Measurements from ENCODE around the gene ZBTB40. TPM values are rescaled to one million over a fixed set of nuclear protein-coding genes. Genes with fewer than 3 reads are reported as not detected.

The ZBTB40 gene
- total RNA-seq, 2 donors from 2014 or later: 11.2 to 16.2 TPM

- Histone ChIP-seq H3K9ac (ENCODE audit: low read depth in 2 of 2, low read length in 2 of 2) (no peak overlapping the region), H3K27ac (no peak overlapping the region), H3K9me3 (no peaks in the 10 kb centered on the region), H3K4me3 (no peak overlapping the region), H3K27me3 (peaks cover 10% of the 10 kb centered on the region), H3K36me3 (no peaks in the 10 kb centered on the region), H3K4me1 (no peaks in the 10 kb centered on the region)
- DNase-seq: no peak
- intact Hi-C loops (cut with DNase I): no loop called here
- TF ChIP-seq CTCF (IDR thresholded peaks at IDR 0.05): no peak
These were observed 100.4 kb downstream of the ZBTB40 start for GRCh38 chr1:22552021-22552420.

GRCh38 chr1:22553104-22553880 is 101.6 kb downstream of the ZBTB40 start:
- intact Hi-C loops (cut with DNase I): no loop called here

GRCh38 chr1:22553991-22554522 is 102.4 kb downstream of the ZBTB40 start:
- Histone ChIP-seq H3K36me3 (no peaks in the 10 kb centered on the region), H3K4me1 (no peaks in the 10 kb centered on the region), H3K27me3 (peaks cover 6% of the 10 kb centered on the region), H3K9me3 (no peaks in the 10 kb centered on the region), H3K9ac (ENCODE audit: low read depth in 2 of 2, low read length in 2 of 2) (no peak overlapping the region), H3K4me3 (no peak overlapping the region), H3K27ac (no peak overlapping the region)
- peak; percentile 31 for DNase-seq
- no peak for TF ChIP-seq CTCF (IDR thresholded peaks at IDR 0.05)
- intact Hi-C loops (cut with DNase I): no loop called here

More at GRCh38 chr1:22553104-22553880, 101.6 kb downstream of the ZBTB40 start:
- Histone ChIP-seq H3K36me3 (no peaks in the 10 kb centered on the region), H3K27me3 (peaks cover 10% of the 10 kb centered on the region), H3K9ac (ENCODE audit: low read depth in 2 of 2, low read length in 2 of 2) (no peak overlapping the region), H3K27ac (no peak overlapping the region), H3K4me3 (no peak overlapping the region), H3K4me1 (no peaks in the 10 kb centered on the region), H3K9me3 (no peaks in the 10 kb centered on the region)
- no peak for TF ChIP-seq CTCF (IDR thresholded peaks at IDR 0.05)
- DNase-seq: peak; percentile 50

- no peak overlapping the region for H3K27ac ChIP-seq
- H3K9me3 ChIP-seq: no peaks in the 10 kb centered on the region
- DNase-seq: peak; percentile 24
These were observed 103.7 kb downstream of the ZBTB40 start for GRCh38 chr1:22555371-22555656.

GRCh38 chr1:22556391-22557104 is 104.9 kb downstream of the ZBTB40 start:
- Histone ChIP-seq H3K27me3 (peaks cover 6% of the 10 kb centered on the region), H3K4me1 (no peaks in the 10 kb centered on the region), H3K9me3 (no peaks in the 10 kb centered on the region), H3K36me3 (no peaks in the 10 kb centered on the region), H3K4me3 (no peak overlapping the region), H3K9ac (ENCODE audit: low read depth in 2 of 2, low read length in 2 of 2) (no peak overlapping the region), H3K27ac (no peak overlapping the region)
- intact Hi-C loops (cut with DNase I): no loop called here
- TF ChIP-seq CTCF (IDR thresholded peaks at IDR 0.05): no peak
- no peak for DNase-seq

More at GRCh38 chr1:22555371-22555656, 103.7 kb downstream of the ZBTB40 start:
- Histone ChIP-seq H3K4me1 (no peaks in the 10 kb centered on the region), H3K9ac (ENCODE audit: low read depth in 2 of 2, low read length in 2 of 2) (no peak overlapping the region), H3K4me3 (no peak overlapping the region), H3K36me3 (no peaks in the 10 kb centered on the region), H3K27me3 (peaks cover 6% of the 10 kb centered on the region)
- no peak for TF ChIP-seq CTCF (IDR thresholded peaks at IDR 0.05)
- intact Hi-C loops (cut with DNase I): no loop called here

Measured in colonic mucosa (tissue), 4 donors.